ENCODE results near the gene ZC3H15. TPM values are rescaled to one million over a fixed set of nuclear protein-coding genes. Genes with fewer than 3 reads are reported as not detected.

ZC3H15 gene
- total and polyA plus RNA-seq, 7 experiments from 2014 or later, result 53.4 to 87.4 (median 66.8) TPM

GRCh38 chr2:186558512-186559276 lies 72.6 kb downstream of the ZC3H15 start:
- DNase-seq (no peak), ATAC-seq (no peak)
- ChIA-PET POLR2A (no interaction called here), CTCF (no interaction called here)
- Histone ChIP-seq H3K36me3 (ENCODE audit: control insufficient read depth in 2 of 3, insufficient read depth in 3 of 3, low read length in 3 of 3) (no peaks in the 10 kb centered on the region), H3K9me3 (ENCODE audit: control insufficient read depth in 2 of 3, low read length in 3 of 3) (no peaks in the 10 kb centered on the region), H3K4me3 (ENCODE audit: low read length) (no peak overlapping the region), H3K27ac (ENCODE audit: low read depth, low read length) (no peak overlapping the region), H3K27me3 (ENCODE audit: control insufficient read depth in 2 of 2, insufficient read depth in 2 of 2, low read length in 2 of 2) (peaks cover 0 to 5% of the 10 kb centered on the region in 2 donors), H3K4me1 (ENCODE audit: control insufficient read depth in 2 of 2, insufficient read depth in 2 of 2, low read length in 2 of 2) (no peaks in the 10 kb centered on the region)
- intact Hi-C loops (cut with micrococcal nuclease), result no loop called here
- Mint-ChIP-seq H3K36me3 (peaks cover 0 to 4% (median 0%) of the 10 kb centered on the region in 5 donors), H3K27me3 (peaks cover 4 to 20% (median 10%) of the 10 kb centered on the region in 5 donors), H3K4me1 (no peaks in the 10 kb centered on the region), H3K9me3 (peaks cover 0 to 4% (median 0%) of the 10 kb centered on the region in 11 donors), H3K27ac (no peak overlapping the region), H3K4me3 (no peak overlapping the region)

Other genes starting within 250 kb of the ZC3H15 start
- gene ITGAV, start 103.8 kb downstream of the ZC3H15 start, total RNA-seq, result 1 to 10 TPM; 5.0 to 9.7 (median 7.2) TPM
- under 1 TPM; 0.37 to 0.47 TPM for gene ITGAV, start 103.8 kb downstream of the ZC3H15 start, polyA plus RNA-seq
- under 1 TPM in 4 of 5 experiments, not detected in 1; 0.05 to 0.91 (median 0.36) TPM for gene FAM171B, start 207.8 kb downstream of the ZC3H15 start, total RNA-seq
- under 1 TPM in 1 of 2 donors, not detected in 1; 0.02 TPM for gene FAM171B, start 207.8 kb downstream of the ZC3H15 start, polyA plus RNA-seq

Measured in naive thymus-derived CD4-positive, alpha-beta T cell (primary cell).